Left lung (tissue), 10 donors: Measurements from ENCODE around the gene SMARCAL1. TPM values are rescaled to one million over a fixed set of nuclear protein-coding genes. Genes with fewer than 3 reads are reported as not detected.
"Not testable (repeated sequence)": the region's sequence is repeated elsewhere in the genome, so short reads cannot be mapped to it uniquely, and the experiment has no call there.

Source experiments
- ATAC-seq: fragments of 200-7000 bp; cut with Tn5 transposase; one replicate; pipeline ENCODE4 v1.9.1; 2020; ENCODE audit warnings: moderate library complexity
- DNase-seq, 4 donors: peaks; one replicate each; pipeline ENCODE4 v3.0.0-alpha.2; 2013 to 2020
- H3K27ac ChIP-seq, 2 donors: fragments of 200-600 bp; sonication (generic) in 1 of 2; one replicate each; pipeline versions ENCODE4 v1.5.0 to v1.8.0; 2020 to 2021
- H3K27me3 ChIP-seq, 2 donors: fragments of 200-600 bp; sonication (generic) in 1 of 2; one replicate each; pipeline versions ENCODE4 v1.5.0 to v1.8.0; 2020 to 2021
- H3K36me3 ChIP-seq, 2 donors: fragments of 200-600 bp; sonication (generic) in 1 of 2; one replicate each; pipeline versions ENCODE4 v1.5.0 to v1.8.0; 2020 to 2021
- H3K4me1 ChIP-seq, 2 donors: fragments of 200-600 bp; one replicate each; pipeline ENCODE4 v1.8.0; 2021
- H3K4me3 ChIP-seq, 2 donors: fragments of 200-600 bp; sonication (generic) in 1 of 2; one replicate each; pipeline versions ENCODE4 v1.5.0 to v1.8.0; 2020 to 2021; ENCODE audit warnings: mild to moderate bottlenecking in 1 of 2
- H3K9me3 ChIP-seq, 2 donors: fragments of 200-600 bp; sonication (generic) in 1 of 2; one replicate each; pipeline versions ENCODE4 v1.5.0 to v1.8.0; 2020 to 2021
- CTCF ChIP-seq, 2 donors: fragments of 200-600 bp; sonication (generic) in 1 of 2; IDR thresholded peaks; one replicate each; pipeline versions ENCODE4 v1.5.0 to v1.8.0; 2021; ENCODE audit warnings: antibody characterized with exemption in 2 of 2
- intact Hi-C, 2 donors: fragments of 100-400 bp; cut with DNase I; formaldehyde crosslinking; loops; one replicate each; pipeline versions ENCODE4 v1.11.2 to v1.14.2; 2022
- polyA plus RNA-seq, 6 donors: library from polyadenylated mRNA; unstranded; fragments of 120-200 nt; gene quantifications; one replicate each; pipeline ENCODE4 v1.2.1, GENCODE V29; 2013; ENCODE audit not compliant: insufficient read length in 6 of 6
- total RNA-seq, 2 donors: library from RNA; stranded (reverse); fragmentation: NEBNext Ultra II Directional; extraction: Animal tissue kit (Norgen Biotek cat#: 25700); gene quantifications; one replicate each; pipeline ENCODE4 v1.2.1, GENCODE V29; 2021
- donor health status: DM: no; HTN: yes; CAD: no.
- donor health status: DM: no; HTN: no; CAD: no.

Gene SMARCAL1
- total and polyA plus RNA-seq, 8 donors: 18.1 to 34.5 (median 29.8) TPM

GRCh38 chr2:216372761-216373291 is 39.5 kb upstream of the SMARCAL1 start:
- H3K36me3 ChIP-seq: no peaks in the 10 kb centered on the region
- DNase-seq (no peak), ATAC-seq (no peak)
- H3K4me1 ChIP-seq: peaks cover 11 to 14% of the 10 kb centered on the region in 2 donors
- H3K27me3 ChIP-seq: peaks cover 44 to 78% of the 10 kb centered on the region in 2 donors
- TF ChIP-seq CTCF (IDR thresholded peaks at IDR 0.05): no peak
- intact Hi-C loops: no loop called here
- H3K4me3 ChIP-seq: no peak overlapping the region
- H3K27ac ChIP-seq: no peak overlapping the region
- H3K9me3 ChIP-seq: no peaks in the 10 kb centered on the region

- TF ChIP-seq CTCF (IDR thresholded peaks at IDR 0.05): no peak
- Histone ChIP-seq H3K36me3 (no peaks in the 10 kb centered on the region), H3K4me1 (peaks cover 11 to 14% of the 10 kb centered on the region in 2 donors), H3K4me3 (no peak overlapping the region), H3K9me3 (no peaks in the 10 kb centered on the region), H3K27ac (no peak overlapping the region), H3K27me3 (peaks cover 37 to 68% of the 10 kb centered on the region in 2 donors)
- DNase-seq (no peak), ATAC-seq (no peak)
- intact Hi-C loops: no loop called here
Measured at GRCh38 chr2:216373896-216374295, 38.4 kb upstream of the SMARCAL1 start.

GRCh38 chr2:216375286-216375685 is 37.0 kb upstream of the SMARCAL1 start:
- TF ChIP-seq CTCF (IDR thresholded peaks at IDR 0.05): no peak
- Histone ChIP-seq H3K4me1 (peaks cover 11 to 14% of the 10 kb centered on the region in 2 donors), H3K27ac (no peak overlapping the region), H3K27me3 (peaks cover 24 to 54% of the 10 kb centered on the region in 2 donors), H3K36me3 (no peaks in the 10 kb centered on the region), H3K4me3 (no peak overlapping the region), H3K9me3 (no peaks in the 10 kb centered on the region)
- ATAC-seq: no peak
- no peak for DNase-seq
- intact Hi-C loops: no loop called here

GRCh38 chr2:216379977-216380376 is 32.3 kb upstream of the SMARCAL1 start:
- Histone ChIP-seq H3K27me3 (peaks cover 0 to 7% of the 10 kb centered on the region in 2 donors), H3K36me3 (no peaks in the 10 kb centered on the region), H3K4me3 (no peak overlapping the region), H3K4me1 (no peaks in the 10 kb centered on the region), H3K27ac (no peak overlapping the region), H3K9me3 (no peaks in the 10 kb centered on the region)
- intact Hi-C loops: no loop called here
- ATAC-seq (no peak), DNase-seq (no peak)
- no peak for TF ChIP-seq CTCF (IDR thresholded peaks at IDR 0.05)

GRCh38 chr2:216384409-216384808 is 27.9 kb upstream of the SMARCAL1 start:
- H3K9me3 ChIP-seq, H3K27ac ChIP-seq, DNase-seq, ATAC-seq, H3K4me3 ChIP-seq, H3K36me3 ChIP-seq, intact Hi-C loops, H3K27me3 ChIP-seq, H3K4me1 ChIP-seq: not testable (repeated sequence)

GRCh38 chr2:216385478-216385877 is 26.8 kb upstream of the SMARCAL1 start:
- no peak for DNase-seq
- no peaks in the 10 kb centered on the region for H3K9me3 ChIP-seq
- intact Hi-C loops: no loop called here
- no peak for TF ChIP-seq CTCF (IDR thresholded peaks at IDR 0.05)
- no peak overlapping the region for H3K27ac ChIP-seq
- H3K4me3 ChIP-seq: no peak overlapping the region
- no peaks in the 10 kb centered on the region for H3K36me3 ChIP-seq
- no peaks in the 10 kb centered on the region for H3K27me3 ChIP-seq
- no peak for ATAC-seq
- H3K4me1 ChIP-seq: no peaks in the 10 kb centered on the region
